Kidney epithelial cell (primary cell): Measurements from ENCODE around the gene COBL. TPM values are rescaled to one million over a fixed set of nuclear protein-coding genes. Genes with fewer than 3 reads are reported as not detected.

Experiments used
- DNase-seq: peaks from one replicate; pipeline ENCODE4 v3.0.0-alpha.2; 2010; ENCODE audit warnings: low read depth
- H3K27me3 ChIP-seq: 2 replicates; pipeline ENCODE4 v1.6.0; 2011; ENCODE audit warnings: low read length; ENCODE audit not compliant: control insufficient read depth, insufficient read depth
- H3K36me3 ChIP-seq: 2 replicates; pipeline ENCODE4 v1.5.1; 2011; ENCODE audit warnings: low read length; ENCODE audit not compliant: control insufficient read depth, insufficient read depth
- H3K4me3 ChIP-seq: 2 replicates; pipeline ENCODE4 v1.5.1; 2011; ENCODE audit warnings: low read depth, mild to moderate bottlenecking, control low read depth, low read length
- CTCF ChIP-seq: IDR thresholded peaks from 2 replicates; pipeline ENCODE4 v1.5.1; 2011; ENCODE audit warnings: mild to moderate bottlenecking, moderate library complexity, low read length, control low read depth, inconsistent platforms; ENCODE audit not compliant: insufficient read depth, poor library complexity, severe bottlenecking
- total RNA-seq: library from RNA; depleted of rRNA; stranded (reverse); fragments of >200 nt; gene quantifications from 2 replicates; pipeline ENCODE4 v1.2.3, GENCODE V29; 2015

Gene COBL
- total RNA-seq, 1 donor from 2014 or later: 7.1 TPM

GRCh38 chr7:51113962-51114361, 202.6 kb downstream of the COBL start:
- no peak for TF ChIP-seq CTCF
- DNase-seq: no peak
- H3K4me3 ChIP-seq: no peak overlapping the region

GRCh38 chr7:51113560-51113959, 203.0 kb downstream of the COBL start:
- no peak for DNase-seq
- no peak overlapping the region for H3K4me3 ChIP-seq
- TF ChIP-seq CTCF: no peak

More at GRCh38 chr7:51113962-51114361, 202.6 kb downstream of the COBL start:
- Histone ChIP-seq H3K36me3 (no peaks in the 10 kb centered on the region), H3K27me3 (no peaks in the 10 kb centered on the region)

GRCh38 chr7:51111241-51111940, 205.2 kb downstream of the COBL start:
- TF ChIP-seq CTCF: no peak
- DNase-seq: no peak
- H3K36me3 ChIP-seq: no peaks in the 10 kb centered on the region
- no peaks in the 10 kb centered on the region for H3K27me3 ChIP-seq
- H3K4me3 ChIP-seq: no peak overlapping the region

More at GRCh38 chr7:51113560-51113959, 203.0 kb downstream of the COBL start:
- H3K27me3 ChIP-seq: no peaks in the 10 kb centered on the region
- H3K36me3 ChIP-seq: no peaks in the 10 kb centered on the region

- Histone ChIP-seq H3K27me3 (no peaks in the 10 kb centered on the region), H3K36me3 (no peaks in the 10 kb centered on the region), H3K4me3 (no peak overlapping the region)
- TF ChIP-seq CTCF: no peak
- DNase-seq: no peak
These were observed 208.5 kb downstream of the COBL start for GRCh38 chr7:51108134-51108533.

GRCh38 chr7:51104278-51104677, 212.3 kb downstream of the COBL start:
- Histone ChIP-seq H3K36me3 (no peaks in the 10 kb centered on the region), H3K27me3 (no peaks in the 10 kb centered on the region), H3K4me3 (no peak overlapping the region)
- TF ChIP-seq CTCF: no peak
- no peak for DNase-seq

- DNase-seq: no peak
- no peak overlapping the region for H3K4me3 ChIP-seq
- no peak for TF ChIP-seq CTCF
- H3K27me3 ChIP-seq: no peaks in the 10 kb centered on the region
- no peaks in the 10 kb centered on the region for H3K36me3 ChIP-seq
These were observed 212.9 kb downstream of the COBL start for GRCh38 chr7:51103718-51104117.
